ENCODE measurements around the gene MARCO.

DNA sequence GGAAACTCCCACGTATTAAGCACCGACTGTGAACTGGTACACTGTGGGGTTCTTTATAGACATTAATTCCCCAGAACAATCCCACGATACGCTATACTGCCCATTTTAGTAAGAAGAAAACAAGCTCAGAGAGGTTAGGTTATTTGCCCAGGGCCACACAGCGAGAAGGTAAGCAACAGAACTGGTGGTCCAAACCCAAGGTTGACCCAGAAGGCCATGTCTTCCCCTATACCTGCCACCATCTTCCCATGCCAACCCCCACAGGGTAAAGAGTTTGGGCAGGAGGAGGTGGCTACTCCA, 69.9 kb downstream of the MARCO start:
- TF ChIP-seq EZH2 (IDR thresholded peaks at IDR 0.05) (no peak), POLR2AphosphoS5 (IDR thresholded peaks at IDR 0.05; ENCODE audit: borderline replicate concordance, low read depth, low read length) (no peak), FOXP2 (optimal IDR thresholded peaks at IDR 0.05; ENCODE audit: control extremely low read depth, extremely low read length, insufficient read depth) (no peak)

Data from SK-N-MC (cell line).